ENCODE data around the gene BLOC1S1.

Gene BLOC1S1

DNA sequence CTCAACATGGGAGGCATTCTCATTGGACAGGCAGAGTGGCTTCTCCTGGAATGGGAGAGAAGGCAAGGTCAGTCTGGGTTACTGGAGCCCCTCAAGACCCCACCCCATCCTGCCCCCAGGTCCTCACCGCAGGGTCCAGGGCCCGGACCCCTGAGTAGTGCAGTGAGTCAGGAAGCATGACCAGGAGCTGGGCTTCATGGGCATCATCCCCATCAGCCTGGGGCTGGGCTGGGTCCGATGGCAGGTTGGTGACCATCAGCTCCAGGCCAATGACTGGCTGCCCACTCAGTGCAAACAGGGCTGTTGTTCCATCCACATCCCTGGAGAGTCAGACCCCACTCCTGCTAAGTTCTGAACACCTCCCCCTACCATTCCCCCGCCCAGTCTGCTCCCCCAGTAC, 21.2 kb upstream of the BLOC1S1 start:
- TF ChIP-seq, protein P1, sequence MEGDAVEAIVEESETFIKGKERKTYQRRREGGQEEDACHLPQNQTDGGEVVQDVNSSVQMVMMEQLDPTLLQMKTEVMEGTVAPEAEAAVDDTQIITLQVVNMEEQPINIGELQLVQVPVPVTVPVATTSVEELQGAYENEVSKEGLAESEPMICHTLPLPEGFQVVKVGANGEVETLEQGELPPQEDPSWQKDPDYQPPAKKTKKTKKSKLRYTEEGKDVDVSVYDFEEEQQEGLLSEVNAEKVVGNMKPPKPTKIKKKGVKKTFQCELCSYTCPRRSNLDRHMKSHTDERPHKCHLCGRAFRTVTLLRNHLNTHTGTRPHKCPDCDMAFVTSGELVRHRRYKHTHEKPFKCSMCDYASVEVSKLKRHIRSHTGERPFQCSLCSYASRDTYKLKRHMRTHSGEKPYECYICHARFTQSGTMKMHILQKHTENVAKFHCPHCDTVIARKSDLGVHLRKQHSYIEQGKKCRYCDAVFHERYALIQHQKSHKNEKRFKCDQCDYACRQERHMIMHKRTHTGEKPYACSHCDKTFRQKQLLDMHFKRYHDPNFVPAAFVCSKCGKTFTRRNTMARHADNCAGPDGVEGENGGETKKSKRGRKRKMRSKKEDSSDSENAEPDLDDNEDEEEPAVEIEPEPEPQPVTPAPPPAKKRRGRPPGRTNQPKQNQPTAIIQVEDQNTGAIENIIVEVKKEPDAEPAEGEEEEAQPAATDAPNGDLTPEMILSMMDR (IDR thresholded peaks at IDR 0.05; ENCODE audit: extremely low read depth, missing control alignments): no peak
- DNase-seq (ENCODE audit: low spot score): no peak

DNA sequence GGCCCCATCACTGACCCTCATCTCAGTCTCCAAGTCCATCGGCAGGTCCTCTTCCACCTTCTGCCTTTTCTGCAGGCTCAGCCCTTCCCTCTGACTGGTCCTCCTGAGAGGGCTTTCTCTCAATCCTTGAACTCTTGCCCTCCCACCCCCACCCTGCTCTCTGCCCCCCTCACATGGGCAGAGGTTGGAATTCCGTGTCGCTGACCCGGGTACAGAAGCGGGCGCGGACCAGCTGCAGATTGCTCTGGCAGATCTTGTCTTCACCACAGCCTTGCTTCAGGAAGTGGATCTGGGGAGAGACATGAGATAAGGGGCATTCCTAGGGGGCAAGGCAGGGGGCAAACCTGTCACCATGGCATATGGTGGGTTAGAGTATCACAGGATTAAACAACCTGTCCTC, 20.5 kb upstream of the BLOC1S1 start:
- DNase-seq (ENCODE audit: low spot score): no peak
- TF ChIP-seq, protein P1 (IDR thresholded peaks at IDR 0.05; ENCODE audit: extremely low read depth, missing control alignments): no peak

DNA sequence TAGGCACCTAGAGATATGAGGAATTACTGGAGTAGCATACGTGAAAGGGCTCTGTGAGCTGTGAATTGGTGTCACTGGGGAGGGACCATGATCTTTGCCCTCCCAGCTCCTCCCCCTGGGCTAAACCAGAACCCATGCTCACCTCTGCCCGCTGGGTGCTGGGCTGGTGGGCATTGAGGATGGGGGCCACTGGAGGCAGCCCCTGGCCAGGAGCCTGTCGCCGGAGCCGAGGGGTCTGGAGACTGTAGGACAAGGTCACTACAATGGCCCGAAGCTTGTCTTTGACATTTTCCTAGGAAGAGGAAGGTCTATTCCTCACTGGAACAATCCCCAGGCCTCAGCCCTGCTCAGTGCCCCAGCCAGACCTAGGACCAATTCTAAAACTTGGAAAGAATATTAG, 19.7 kb upstream of the BLOC1S1 start:
- DNase-seq (ENCODE audit: low spot score): no peak
- TF ChIP-seq, protein P1 (IDR thresholded peaks at IDR 0.05; ENCODE audit: extremely low read depth, missing control alignments): no peak

DNA sequence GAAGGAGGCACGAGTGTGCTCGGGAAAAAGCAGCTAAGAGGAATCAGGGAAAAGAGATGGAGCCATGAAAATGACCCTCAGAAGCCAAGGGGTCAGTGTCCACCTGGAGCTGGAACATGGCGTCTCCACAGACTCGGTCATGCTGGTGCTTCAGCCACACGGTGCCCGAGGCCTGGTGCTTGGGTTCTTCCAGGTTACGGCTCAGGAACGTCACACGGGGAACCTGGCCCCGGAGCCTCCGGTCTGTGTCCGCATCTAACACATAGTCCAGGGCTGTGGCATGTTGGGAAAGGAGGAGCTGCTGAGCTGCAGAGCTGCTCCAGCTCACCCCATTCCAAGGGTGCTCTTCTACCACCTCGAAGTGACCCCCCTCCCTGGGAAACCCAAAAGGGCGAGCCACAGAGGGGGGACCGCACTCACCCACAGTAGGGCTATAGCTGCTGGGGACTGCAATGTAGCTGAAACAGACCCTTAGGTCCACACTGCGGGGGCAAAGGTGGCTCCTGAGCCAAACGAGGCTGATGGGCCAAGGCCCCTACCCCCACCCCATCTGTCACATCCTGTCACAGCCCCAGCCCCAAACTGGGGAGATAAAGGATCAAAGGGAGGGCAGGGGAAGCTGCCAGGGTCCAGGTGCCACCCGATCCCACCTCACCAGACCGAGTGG, 18.9 kb upstream of the BLOC1S1 start:
- TF ChIP-seq, protein P1 (IDR thresholded peaks at IDR 0.05; ENCODE audit: extremely low read depth, missing control alignments): no peak

DNA sequence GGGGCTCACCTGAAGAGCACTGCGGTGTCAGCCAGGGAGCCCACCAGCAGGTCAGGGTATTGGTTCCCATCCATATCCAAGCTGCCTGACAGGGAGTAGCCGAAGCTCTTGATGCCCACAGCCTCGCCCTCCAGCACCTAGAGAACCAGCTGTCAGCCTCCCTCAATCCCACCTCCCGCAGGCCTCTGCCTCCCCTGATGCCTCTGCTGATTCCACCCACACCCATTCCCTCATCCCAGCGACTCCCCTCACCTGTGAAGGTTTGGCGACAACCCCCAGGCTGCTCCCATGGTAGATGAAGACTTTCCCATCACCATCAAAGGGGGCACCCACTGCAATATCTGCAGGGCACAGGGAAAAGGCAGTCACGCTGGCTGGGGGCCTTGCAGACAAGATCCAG, 18.2 kb upstream of the BLOC1S1 start:
- DNase-seq (ENCODE audit: low spot score): no peak

More for the DNA sequence above, 18.9 kb upstream of the BLOC1S1 start:
- DNase-seq (ENCODE audit: low spot score): no peak

DNA sequence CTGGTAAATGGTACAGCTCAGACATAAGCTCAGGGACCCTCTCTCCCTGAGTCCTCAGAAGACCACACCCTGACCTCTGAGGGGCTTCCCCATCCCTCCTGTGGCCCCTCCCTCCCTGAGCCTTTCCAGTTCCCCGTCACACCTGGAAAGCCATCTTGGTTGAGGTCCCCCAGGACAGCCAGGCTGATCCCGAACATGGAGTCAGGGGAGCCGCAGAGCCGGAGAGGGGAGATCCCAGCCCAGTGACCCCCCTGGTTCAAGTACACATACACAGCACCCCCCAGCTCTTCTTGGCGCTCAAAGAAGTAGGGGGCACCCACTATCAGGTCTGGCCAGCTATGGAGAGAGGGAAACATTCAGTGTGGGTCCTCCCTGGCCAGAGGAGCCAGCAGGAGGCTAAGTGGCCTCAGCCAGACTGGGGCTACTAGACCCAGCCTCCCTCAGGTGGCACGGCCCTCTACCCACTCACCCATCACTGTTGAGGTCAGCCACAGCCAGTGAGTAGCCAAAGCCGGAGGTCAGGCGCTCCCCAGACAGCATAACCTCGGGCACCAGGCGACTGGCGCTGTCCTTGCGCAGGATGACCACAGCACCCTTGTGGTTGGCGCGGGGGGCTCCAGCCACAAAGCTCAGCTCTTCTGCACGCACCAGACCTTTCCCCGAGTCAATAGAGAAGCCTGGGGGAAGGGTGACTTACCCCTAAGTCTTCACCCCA, 17.4 kb upstream of the BLOC1S1 start:
- DNase-seq (ENCODE audit: low spot score): no peak

More for the DNA sequence above, 18.2 kb upstream of the BLOC1S1 start:
- TF ChIP-seq, protein P1 (IDR thresholded peaks at IDR 0.05; ENCODE audit: extremely low read depth, missing control alignments): no peak

DNA sequence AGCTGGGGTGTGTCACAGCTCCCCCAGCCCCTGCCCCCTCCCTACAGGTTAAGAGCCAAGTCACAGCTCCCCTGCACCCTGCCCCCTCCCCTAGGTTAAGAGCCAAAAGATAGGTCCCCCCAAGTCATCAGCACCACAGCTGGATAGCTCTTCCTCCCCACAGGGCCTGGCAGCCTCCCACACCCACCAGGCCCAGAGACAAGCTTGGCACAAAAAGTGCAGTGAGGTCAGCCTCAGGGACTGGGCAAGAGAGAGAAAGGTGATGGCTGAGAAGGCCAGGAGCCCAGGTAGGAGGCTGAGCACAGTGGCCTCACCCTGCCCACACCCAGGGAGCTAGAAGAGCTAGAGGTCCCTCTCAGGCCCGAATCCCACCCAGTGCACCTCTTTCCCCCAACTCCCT, 16.9 kb upstream of the BLOC1S1 start:
- DNase-seq (ENCODE audit: low spot score): no peak
- TF ChIP-seq, protein P1 (IDR thresholded peaks at IDR 0.05; ENCODE audit: extremely low read depth, missing control alignments): no peak

More for the DNA sequence above, 17.4 kb upstream of the BLOC1S1 start:
- TF ChIP-seq, protein P1 (IDR thresholded peaks at IDR 0.05; ENCODE audit: extremely low read depth, missing control alignments): no peak
